ENCODE data around the gene MOCS1. TPM values are rescaled to one million over a fixed set of nuclear protein-coding genes. Genes with fewer than 3 reads are reported as not detected.

MOCS1 gene
- total RNA-seq = 10 to 100 TPM in 2 of 4 donors, 1 to 10 TPM in 2; 5.0 to 12.0 (median 8.4) TPM

GRCh38 chr6:39934131-39934757 is at the start of gene MOCS1:
MOCS1 (minus strand) TSS chr6:39934462; CDS start chr6:39934417, 45 bp downstream.
- intact Hi-C loops (cut with DNase I) = no loop called here
- Histone ChIP-seq H3K4me3 (peak within 1 kb of the TSS; percentile 56 to 90 (median 76)), H3K27me3 (peaks cover 0 to 5% (median 0%) of the 10 kb centered on the region in 4 donors), H3K36me3 (no peaks in the 10 kb centered on the region), H3K4me1 (peaks cover 0 to 60% (median 3%) of the 10 kb centered on the region in 3 donors), H3K27ac (peak within 1 kb of the TSS; percentile 73 to 94 (median 88)), H3K9me3 (no peaks in the 10 kb centered on the region)
- TF ChIP-seq, protein P1, sequence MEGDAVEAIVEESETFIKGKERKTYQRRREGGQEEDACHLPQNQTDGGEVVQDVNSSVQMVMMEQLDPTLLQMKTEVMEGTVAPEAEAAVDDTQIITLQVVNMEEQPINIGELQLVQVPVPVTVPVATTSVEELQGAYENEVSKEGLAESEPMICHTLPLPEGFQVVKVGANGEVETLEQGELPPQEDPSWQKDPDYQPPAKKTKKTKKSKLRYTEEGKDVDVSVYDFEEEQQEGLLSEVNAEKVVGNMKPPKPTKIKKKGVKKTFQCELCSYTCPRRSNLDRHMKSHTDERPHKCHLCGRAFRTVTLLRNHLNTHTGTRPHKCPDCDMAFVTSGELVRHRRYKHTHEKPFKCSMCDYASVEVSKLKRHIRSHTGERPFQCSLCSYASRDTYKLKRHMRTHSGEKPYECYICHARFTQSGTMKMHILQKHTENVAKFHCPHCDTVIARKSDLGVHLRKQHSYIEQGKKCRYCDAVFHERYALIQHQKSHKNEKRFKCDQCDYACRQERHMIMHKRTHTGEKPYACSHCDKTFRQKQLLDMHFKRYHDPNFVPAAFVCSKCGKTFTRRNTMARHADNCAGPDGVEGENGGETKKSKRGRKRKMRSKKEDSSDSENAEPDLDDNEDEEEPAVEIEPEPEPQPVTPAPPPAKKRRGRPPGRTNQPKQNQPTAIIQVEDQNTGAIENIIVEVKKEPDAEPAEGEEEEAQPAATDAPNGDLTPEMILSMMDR (IDR thresholded peaks at IDR 0.05) = no peak
- peak in 2 of 4 donors; percentile 44 to 52 for TF ChIP-seq POLR2A (IDR thresholded peaks at IDR 0.05)
- WGBS, 2 donors = 3 to 20% methylated on average over 3 to 5 of the region's 46 CpGs
- no peak for DNase-seq

- Histone ChIP-seq H3K27me3 (no peaks in the 10 kb centered on the region), H3K27ac (peak overlapping the region in 3 of 4 donors; percentile 2 to 58 (median 28)), H3K4me1 (peaks cover 0 to 59% (median 0%) of the 10 kb centered on the region in 3 donors), H3K4me3 (no peak overlapping the region), H3K36me3 (no peaks in the 10 kb centered on the region), H3K9me3 (no peaks in the 10 kb centered on the region)
- DNase-seq = no peak
- TF ChIP-seq, protein P1 (IDR thresholded peaks at IDR 0.05) = no peak
- TF ChIP-seq POLR2A (IDR thresholded peaks at IDR 0.05) = no peak
- intact Hi-C loops (cut with DNase I) = loop anchor here (5.0 kb wide), 1 partner anchor 323 kb away; no protein-coding TSS in a partner anchor
Observed at GRCh38 chr6:39984051-39984450, 49.8 kb upstream of the MOCS1 start.

DNA sequence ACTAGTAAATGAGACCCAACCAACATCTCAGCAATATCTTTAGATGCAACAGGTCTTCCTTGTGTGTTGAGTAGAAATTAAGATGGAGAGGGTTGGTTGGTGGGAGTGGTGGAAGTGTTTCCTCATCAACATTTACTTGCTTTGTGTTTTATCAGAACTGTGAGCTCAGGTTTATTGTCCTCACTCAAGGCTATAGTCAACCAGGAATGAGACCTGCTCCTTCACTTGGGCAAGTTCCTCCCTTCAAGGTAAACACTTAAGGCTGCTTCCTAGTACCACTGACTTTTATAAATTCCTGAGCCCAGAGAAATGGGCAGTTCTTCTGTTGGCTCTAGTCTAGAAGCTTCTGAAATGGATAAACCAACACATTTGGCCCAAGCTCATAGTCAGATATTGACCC is 48.9 kb upstream of the MOCS1 start:
- Histone ChIP-seq H3K4me3 (no peak overlapping the region), H3K36me3 (no peaks in the 10 kb centered on the region), H3K4me1 (peaks cover 0 to 65% (median 0%) of the 10 kb centered on the region in 3 donors), H3K9me3 (no peaks in the 10 kb centered on the region), H3K27ac (peak overlapping the region in 2 of 4 donors; percentile 25 to 58), H3K27me3 (no peaks in the 10 kb centered on the region)
- TF ChIP-seq, protein P1 (IDR thresholded peaks at IDR 0.05) = no peak
- no peak for TF ChIP-seq POLR2A (IDR thresholded peaks at IDR 0.05)
- intact Hi-C loops (cut with DNase I) = loop anchor here (5.0 kb wide), 1 partner anchor 324 kb away; no protein-coding TSS in a partner anchor
- DNase-seq = no peak

- Histone ChIP-seq H3K9me3 (no peaks in the 10 kb centered on the region), H3K4me3 (no peak overlapping the region), H3K36me3 (no peaks in the 10 kb centered on the region), H3K27ac (peak overlapping the region in 2 of 4 donors; percentile 58 to 62), H3K4me1 (peaks cover 0 to 65% (median 0%) of the 10 kb centered on the region in 3 donors), H3K27me3 (no peaks in the 10 kb centered on the region)
- intact Hi-C loops (cut with DNase I) = loop anchor here (5.0 kb wide), 1 partner anchor 325 kb away; no protein-coding TSS in a partner anchor
- no peak for DNase-seq
- TF ChIP-seq, protein P1 (IDR thresholded peaks at IDR 0.05) = no peak
Observed at GRCh38 chr6:39982720-39983119, 48.5 kb upstream of the MOCS1 start.

- DNase-seq = no peak
- TF ChIP-seq POLR2A (IDR thresholded peaks at IDR 0.05) = no peak
- TF ChIP-seq, protein P1 (IDR thresholded peaks at IDR 0.05) = peak in 5 of 6 experiments; percentile 29 to 65 (median 63)
- Histone ChIP-seq H3K27ac (peak overlapping the region in 3 of 4 donors; percentile 62 to 87 (median 78)), H3K4me1 (peaks cover 0 to 65% (median 0%) of the 10 kb centered on the region in 3 donors), H3K4me3 (no peak overlapping the region), H3K27me3 (no peaks in the 10 kb centered on the region), H3K9me3 (no peaks in the 10 kb centered on the region), H3K36me3 (no peaks in the 10 kb centered on the region)
- intact Hi-C loops (cut with DNase I) = loop anchor here (5.0 kb wide), 1 partner anchor 326 kb away; no protein-coding TSS in a partner anchor
- 35 to 38% methylated on average over 3 of the region's 3 CpGs for WGBS, 2 donors
Observed at GRCh38 chr6:39980839-39981580, 46.7 kb upstream of the MOCS1 start.
